Activated CD4-positive, alpha-beta T cell treated with anti-CD3 and anti-CD28 coated beads for 36 hours (primary cell): ENCODE results near the gene DDX42. TPM values are rescaled to one million over a fixed set of nuclear protein-coding genes. Genes with fewer than 3 reads are reported as not detected.
"Not testable (repeated sequence)": the region's sequence is repeated elsewhere in the genome, so short reads cannot be mapped to it uniquely, and the experiment has no call there.

ENCODE experiments used
- ATAC-seq: fragments of 200-7000 bp; cut with Tn5 transposase; one replicate; pipeline ENCODE4 v1.10.0; 2021; ENCODE audit warnings: mild to moderate bottlenecking, moderate library complexity
- CTCF ChIA-PET: fragments of 350-600 bp; sonication (Branson Sonifier 250); formaldehyde crosslinking; loops from one replicate; lab custom pipeline; 2021; ENCODE audit warnings: antibody characterized with exemption; lab: Charles Lee
- POLR2A ChIA-PET: fragments of 350-600 bp; sonication (Branson Sonifier 250); formaldehyde crosslinking; loops from one replicate; lab custom pipeline; 2021; ENCODE audit warnings: antibody characterized with exemption, inconsistent platforms; lab: Charles Lee
- DNase-seq: peaks from one replicate; pipeline ENCODE4 v3.0.0-alpha.2; 2020
- H3K27ac Mint-ChIP-seq: one replicate; pipeline ENCODE4 v1.8.0; 2021; ENCODE audit warnings: mixed read lengths
- H3K27me3 Mint-ChIP-seq: one replicate; pipeline ENCODE4 v1.8.0; 2021; ENCODE audit warnings: mixed read lengths
- H3K36me3 Mint-ChIP-seq: one replicate; pipeline ENCODE4 v1.8.0; 2021; ENCODE audit warnings: low read depth, mixed read lengths
- H3K4me1 Mint-ChIP-seq: one replicate; pipeline ENCODE4 v1.8.0; 2021; ENCODE audit warnings: mixed read lengths
- H3K4me3 Mint-ChIP-seq: one replicate; pipeline ENCODE4 v1.8.0; 2021; ENCODE audit warnings: mild to moderate bottlenecking, moderate library complexity, mixed read lengths
- H3K9me3 Mint-ChIP-seq: one replicate; pipeline ENCODE4 v1.8.0; 2021; ENCODE audit warnings: low read depth, mixed read lengths
- intact Hi-C, 2 experiments: fragments of 100-400 bp; cut with DNase I in 1 of 2; cut with micrococcal nuclease in 1 of 2; formaldehyde crosslinking; loops; one replicate each; pipeline versions ENCODE4 v1.14.2 to v1.15.1; 2022 to 2024; cut with DNase I, micrococcal nuclease
- total RNA-seq, 2 experiments: library from RNA; stranded (reverse); gene quantifications; one replicate each; pipeline ENCODE4 v1.2.3, GENCODE V29; 2021

DDX42 gene
- total RNA-seq, 2 experiments from 2014 or later = 109 to 173 TPM

GRCh38 chr17:63845509-63845908, 71.5 kb downstream of the DDX42 start:
- no peak for DNase-seq
- H3K4me1 Mint-ChIP-seq = peaks cover 34% of the 10 kb centered on the region
- ChIA-PET CTCF (interaction anchor here (0.6 to 3.0 kb wide), 4 partner anchors 20 to 1918 kb away, joined by 3 to 10 read pairs (median 3); no protein-coding TSS in a partner anchor), POLR2A (no interaction called here)
- H3K27ac Mint-ChIP-seq = no peak overlapping the region
- intact Hi-C loops = no loop called here
- H3K4me3 Mint-ChIP-seq = no peak overlapping the region
- no peaks in the 10 kb centered on the region for H3K27me3 Mint-ChIP-seq
- peaks cover 4% of the 10 kb centered on the region for H3K9me3 Mint-ChIP-seq
- H3K36me3 Mint-ChIP-seq = peaks cover 16% of the 10 kb centered on the region
- no peak for ATAC-seq

- POLR2A ChIA-PET = interaction anchor here (0.6 to 1.9 kb wide), 3 partner anchors 9 to 286 kb away, joined by 3 to 10 read pairs (median 4); partner anchors contain the start of genes CCDC47 and DDX42
- peak overlapping the region; percentile 76 for H3K27ac Mint-ChIP-seq
- CTCF ChIA-PET = interaction anchor here (0.7 to 2.9 kb wide), 6 partner anchors 12 to 236 kb away, joined by 3 to 19 read pairs (median 4); no protein-coding TSS in a partner anchor
- intact Hi-C loops = loop anchor here in 1 of 2 experiments (2.0 kb wide), 1 partner anchor 299 kb away; no protein-coding TSS in a partner anchor
- no peaks in the 10 kb centered on the region for H3K27me3 Mint-ChIP-seq
- no peak for DNase-seq
- peak overlapping the region; percentile 6 for H3K4me3 Mint-ChIP-seq
- ATAC-seq = no peak
- peaks cover 3% of the 10 kb centered on the region for H3K36me3 Mint-ChIP-seq
- H3K9me3 Mint-ChIP-seq = peaks cover 4% of the 10 kb centered on the region
- peaks cover 26% of the 10 kb centered on the region for H3K4me1 Mint-ChIP-seq
These were observed 73.7 kb downstream of the DDX42 start for GRCh38 chr17:63847525-63848249.

GRCh38 chr17:63848834-63849689, 75.1 kb downstream of the DDX42 start:
- Mint-ChIP-seq H3K4me3 (peak overlapping the region; percentile 43), H3K27ac (peak overlapping the region; percentile 93), H3K27me3 (no peaks in the 10 kb centered on the region), H3K9me3 (peaks cover 4% of the 10 kb centered on the region), H3K4me1 (peaks cover 20% of the 10 kb centered on the region), H3K36me3 (peaks cover 3% of the 10 kb centered on the region)
- intact Hi-C loops = loop anchor here in 1 of 2 experiments (2.0 kb wide), 1 partner anchor 298 kb away; no protein-coding TSS in a partner anchor
- CTCF ChIA-PET = interaction anchor here (0.6 to 2.9 kb wide), 22 partner anchors 10 to 1185 kb away, joined by 3 to 19 read pairs (median 3); partner anchors contain the start of gene MAP3K3
- ATAC-seq = peak; percentile 95
- POLR2A ChIA-PET = interaction anchor here (0.7 to 1.9 kb wide), 4 partner anchors 25 to 231 kb away, joined by 3 to 10 read pairs (median 6); partner anchors contain the start of genes CCDC47, DDX42 and ICAM2
- peak; percentile 99 for DNase-seq

GRCh38 chr17:63850401-63850800, 76.4 kb downstream of the DDX42 start:
- H3K27ac Mint-ChIP-seq = no peak overlapping the region
- H3K36me3 Mint-ChIP-seq = peaks cover 3% of the 10 kb centered on the region
- peaks cover 4% of the 10 kb centered on the region for H3K9me3 Mint-ChIP-seq
- ChIA-PET POLR2A (no interaction called here), CTCF (interaction anchor here (1.2 to 2.9 kb wide), 3 partner anchors 9 to 193 kb away, joined by 3 to 19 read pairs (median 7); no protein-coding TSS in a partner anchor)
- no peaks in the 10 kb centered on the region for H3K27me3 Mint-ChIP-seq
- H3K4me3 Mint-ChIP-seq = no peak overlapping the region
- DNase-seq (no peak), ATAC-seq (no peak)
- intact Hi-C loops = no loop called here
- H3K4me1 Mint-ChIP-seq = peaks cover 17% of the 10 kb centered on the region

GRCh38 chr17:63853260-63853659, 79.3 kb downstream of the DDX42 start:
- H3K27me3 Mint-ChIP-seq = no peaks in the 10 kb centered on the region
- H3K4me1 Mint-ChIP-seq = peaks cover 8% of the 10 kb centered on the region
- DNase-seq = no peak
- ChIA-PET CTCF (interaction anchor here (1.0 to 4.2 kb wide), 2 partner anchors 12 to 176 kb away, joined by 3 to 22 read pairs; no protein-coding TSS in a partner anchor), POLR2A (no interaction called here)
- no peak overlapping the region for H3K27ac Mint-ChIP-seq
- intact Hi-C loops = no loop called here
- no peak for ATAC-seq
- no peak overlapping the region for H3K4me3 Mint-ChIP-seq
- peaks cover under 1% of the 10 kb centered on the region for H3K36me3 Mint-ChIP-seq
- peaks cover under 1% of the 10 kb centered on the region for H3K9me3 Mint-ChIP-seq

GRCh38 chr17:63854709-63855108, 80.7 kb downstream of the DDX42 start:
- Mint-ChIP-seq H3K4me1 (no peaks in the 10 kb centered on the region), H3K4me3 (no peak overlapping the region), H3K36me3 (no peaks in the 10 kb centered on the region), H3K27me3 (no peaks in the 10 kb centered on the region), H3K27ac (no peak overlapping the region), H3K9me3 (no peaks in the 10 kb centered on the region)
- intact Hi-C loops = no loop called here
- ChIA-PET POLR2A (interaction anchor here (0.6 kb wide), 1 partner anchor 157 kb away, joined by 4 read pairs; no protein-coding TSS in a partner anchor), CTCF (interaction anchor here (1.0 to 4.2 kb wide), 2 partner anchors 10 kb away, joined by 3 to 22 read pairs; no protein-coding TSS in a partner anchor)
- ATAC-seq = no peak
- no peak for DNase-seq

- Mint-ChIP-seq H3K9me3 (no peaks in the 10 kb centered on the region), H3K4me1 (no peaks in the 10 kb centered on the region), H3K36me3 (no peaks in the 10 kb centered on the region), H3K27ac (no peak overlapping the region), H3K27me3 (no peaks in the 10 kb centered on the region), H3K4me3 (no peak overlapping the region)
- DNase-seq (no peak), ATAC-seq (no peak)
- intact Hi-C loops = no loop called here
- ChIA-PET POLR2A (interaction anchor here (0.6 kb wide), 1 partner anchor 157 kb away, joined by 4 read pairs; no protein-coding TSS in a partner anchor), CTCF (interaction anchor here (1.0 to 4.2 kb wide), 2 partner anchors 10 to 11 kb away, joined by 3 to 22 read pairs; no protein-coding TSS in a partner anchor)
These were observed 81.2 kb downstream of the DDX42 start for GRCh38 chr17:63855185-63855584.

- H3K27ac Mint-ChIP-seq, H3K4me3 Mint-ChIP-seq, H3K27me3 Mint-ChIP-seq, intact Hi-C loops, H3K4me1 Mint-ChIP-seq, ATAC-seq, H3K36me3 Mint-ChIP-seq, H3K9me3 Mint-ChIP-seq, POLR2A ChIA-PET, DNase-seq: not testable (repeated sequence)
- CTCF ChIA-PET = interaction anchor here (0.6 to 4.2 kb wide), 4 partner anchors 8 to 436 kb away, joined by 3 to 22 read pairs (median 4); no protein-coding TSS in a partner anchor
These were observed 82.5 kb downstream of the DDX42 start for GRCh38 chr17:63856425-63856824.

- Mint-ChIP-seq H3K36me3 (no peaks in the 10 kb centered on the region), H3K27ac (no peak overlapping the region), H3K4me1 (no peaks in the 10 kb centered on the region), H3K4me3 (no peak overlapping the region), H3K9me3 (no peaks in the 10 kb centered on the region), H3K27me3 (no peaks in the 10 kb centered on the region)
- DNase-seq (no peak), ATAC-seq (no peak)
- ChIA-PET POLR2A (no interaction called here), CTCF (interaction anchor here (0.5 to 3.3 kb wide), 10 partner anchors 10 to 441 kb away, joined by 3 to 19 read pairs (median 5); no protein-coding TSS in a partner anchor)
- intact Hi-C loops = no loop called here
These were observed 85.3 kb downstream of the DDX42 start for GRCh38 chr17:63859257-63859656.

GRCh38 chr17:63866625-63867024, 92.7 kb downstream of the DDX42 start:
- ChIA-PET CTCF (interaction anchor here (0.6 to 4.1 kb wide), 20 partner anchors 9 to 424 kb away, joined by 3 to 22 read pairs (median 4); partner anchors contain the start of genes ICAM2 and SMARCD2), POLR2A (interaction anchor here (0.6 to 0.7 kb wide), 2 partner anchors 153 to 194 kb away, joined by 3 to 9 read pairs; no protein-coding TSS in a partner anchor)
- ATAC-seq, H3K9me3 Mint-ChIP-seq, H3K4me1 Mint-ChIP-seq, H3K27me3 Mint-ChIP-seq, H3K36me3 Mint-ChIP-seq, DNase-seq, H3K4me3 Mint-ChIP-seq, H3K27ac Mint-ChIP-seq: not testable (repeated sequence)
- intact Hi-C loops = loop anchor here in 1 of 2 experiments (1.0 kb wide), 1 partner anchor 40 kb away; no protein-coding TSS in a partner anchor
